ENCODE results near the gene LURAP1L.
"Not testable (repeated sequence)": the region's sequence is repeated elsewhere in the genome, so short reads cannot be mapped to it uniquely, and the experiment has no call there.

LURAP1L gene

GRCh38 chr9:12859704-12860251 lies 85.0 kb downstream of the LURAP1L start:
- peak; percentile 76 for DNase-seq (ENCODE audit: low read depth)

GRCh38 chr9:12860998-12861397 lies 86.2 kb downstream of the LURAP1L start:
- no peak for DNase-seq (ENCODE audit: low read depth)

- DNase-seq (ENCODE audit: low read depth): no peak
Observed at GRCh38 chr9:12862611-12863410, 88.0 kb downstream of the LURAP1L start.

- DNase-seq (ENCODE audit: low read depth): no peak
Observed at GRCh38 chr9:12863618-12864017, 88.8 kb downstream of the LURAP1L start.

- DNase-seq (ENCODE audit: low read depth): not testable (repeated sequence)
Observed at GRCh38 chr9:12865380-12865779, 90.6 kb downstream of the LURAP1L start.
